Panc1 (cell line): Measurements from ENCODE around the gene MMP19. TPM values are rescaled to one million over a fixed set of nuclear protein-coding genes. Genes with fewer than 3 reads are reported as not detected.

ENCODE experiments used
- ATAC-seq: fragments of 200-7000 bp; cut with Tn5 transposase; 2 replicates; pipeline ENCODE4 v1.9.1; 2020; ENCODE audit warnings: mild to moderate bottlenecking, moderate library complexity
- BruUV-seq: library from RNA; stranded (reverse); fragments of 400-500 nt; replicated peaks from 2 replicates; lab custom pipeline; 2021; lab: Mats Ljungman, UMichigan
- CTCF ChIA-PET: fragments of 300-600 bp; sonication (Branson Sonifier 250); formaldehyde crosslinking; loops from one replicate; lab custom pipeline; 2022; ENCODE audit warnings: antibody characterized with exemption; lab: Charles Lee
- POLR2A ChIA-PET: fragments of 300-600 bp; sonication (Branson Sonifier 250); formaldehyde crosslinking; loops from one replicate; lab custom pipeline; 2022; ENCODE audit warnings: antibody characterized with exemption; lab: Charles Lee
- DNase-seq: peaks from one replicate; pipeline ENCODE4 v3.0.0-alpha.2; 2010; ENCODE audit warnings: low read depth, low spot score
- H3K27ac ChIP-seq: 2 replicates; pipeline ENCODE4 v1.5.1; 2011; ENCODE audit warnings: mild to moderate bottlenecking, low read length, inconsistent platforms
- H3K27me3 ChIP-seq: fragments of 200-500 bp; sonication (Bioruptor generic); 2 replicates; pipeline ENCODE4 v1.6.0; 2014; ENCODE audit warnings: low read length, inconsistent platforms; ENCODE audit not compliant: control insufficient read depth, insufficient read depth
- H3K36me3 ChIP-seq: fragments of 200-500 bp; sonication (Bioruptor generic); 2 replicates; pipeline ENCODE4 v1.5.1; 2014; ENCODE audit warnings: inconsistent platforms, mild to moderate bottlenecking, low read length, moderate library complexity; ENCODE audit not compliant: control insufficient read depth, insufficient read depth
- H3K4me1 ChIP-seq: 2 replicates; pipeline ENCODE4 v1.5.1; 2011; ENCODE audit warnings: inconsistent platforms, mild to moderate bottlenecking, low read length, moderate library complexity; ENCODE audit not compliant: control insufficient read depth, insufficient read depth
- H3K4me3 ChIP-seq, 2 experiments: 2 replicates each; pipeline ENCODE4 v1.5.1; 2011 to 2012; ENCODE audit warnings: low read depth in 2 of 2, low read length in 2 of 2, mild to moderate bottlenecking in 2 of 2, inconsistent platforms in 1 of 2, moderate library complexity in 1 of 2
- H3K9me3 ChIP-seq: fragments of 200-500 bp; sonication (Bioruptor generic); 2 replicates; pipeline ENCODE4 v1.5.1; 2014; ENCODE audit warnings: low read depth, mild to moderate bottlenecking, inconsistent platforms, low read length, moderate library complexity; ENCODE audit not compliant: control insufficient read depth, insufficient read depth
- CTCF ChIP-seq: fragments of 450-650 bp; IDR thresholded peaks from 2 replicates; pipeline ENCODE4 v1.5.1; 2017; ENCODE audit warnings: mild to moderate bottlenecking
- POLR2AphosphoS5 ChIP-seq: IDR thresholded peaks from 2 replicates; pipeline ENCODE4 v1.6.1; 2012; ENCODE audit warnings: mild to moderate bottlenecking, low read depth, low read length, moderate library complexity
- SIN3A ChIP-seq: IDR thresholded peaks from 2 replicates; pipeline ENCODE4 v1.6.1; 2012; ENCODE audit warnings: low read depth, mild to moderate bottlenecking, low read length, moderate library complexity, borderline replicate concordance; ENCODE audit not compliant: insufficient read depth
- TCF7L2 ChIP-seq: IDR thresholded peaks from 2 replicates; pipeline ENCODE4 v1.6.1; 2011; ENCODE audit warnings: mild to moderate bottlenecking, low read depth, low read length, inconsistent platforms
- in situ Hi-C: cut with HindIII; loops from 2 replicates; pipeline ENCODE4 v1.10.0; 2016; ENCODE audit warnings: low sequenced_read_pairs, low pct_unique_long_range_greater_than_20kb
- intact Hi-C: fragments of 100-400 bp; cut with micrococcal nuclease; formaldehyde crosslinking; loops from one replicate; pipeline ENCODE4 v1.10.0; 2022; ENCODE audit not compliant: unreplicated experiment
- total RNA-seq: library from RNA; stranded (reverse); gene quantifications from one replicate; pipeline ENCODE4 v1.2.1, GENCODE V29; 2021; ENCODE audit not compliant: unreplicated experiment
- TF ChIP-seq, protein P1 (sequence below), 2 experiments: IDR thresholded peaks; 2 replicates each; pipeline ENCODE4 v1.6.1; 2011 to 2012; ENCODE audit warnings: low read depth in 2 of 2, control low read depth in 1 of 2, low read length in 1 of 2, mild to moderate bottlenecking in 1 of 2, moderate library complexity in 1 of 2; ENCODE audit not compliant: insufficient read depth in 1 of 2

Gene MMP19
- total RNA-seq, 1 experiment from 2014 or later: 0.05 TPM

DNA sequence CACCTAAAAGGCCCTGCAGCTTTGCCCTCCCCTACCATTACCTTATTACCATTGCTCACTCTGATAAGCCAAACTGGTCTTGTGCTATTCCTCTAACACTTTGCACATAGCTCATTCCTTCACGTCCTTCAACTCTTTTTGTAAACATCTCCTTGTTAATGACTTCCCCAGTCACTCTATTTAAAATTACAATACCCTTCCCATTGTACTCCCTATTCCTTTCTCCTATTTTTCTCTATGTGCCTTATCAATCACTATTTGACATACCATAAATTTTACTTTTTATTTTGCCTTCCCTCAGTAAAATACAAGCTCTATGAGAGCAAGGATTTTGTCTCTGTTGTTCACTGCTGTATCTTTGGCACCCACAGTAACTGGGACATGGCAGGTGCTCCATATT, 30.6 kb downstream of the MMP19 start:
- DNase-seq: no peak
- Histone ChIP-seq H3K27ac (no peak overlapping the region), H3K9me3 (no peaks in the 10 kb centered on the region), H3K4me1 (peaks cover 7% of the 10 kb centered on the region), H3K4me3 (no peak overlapping the region), H3K36me3 (peaks cover 15% of the 10 kb centered on the region), H3K27me3 (no peaks in the 10 kb centered on the region)
- no TSS peak for BruUV-seq
- intact Hi-C loops: no loop called here
- ChIA-PET CTCF (no interaction called here), POLR2A (interaction anchor here (0.6 kb wide), 1 partner anchor 421 kb away, joined by 6 read pairs; no protein-coding TSS in a partner anchor)
- no peak for TF ChIP-seq TCF7L2
- no peak for ATAC-seq
- in situ Hi-C loops: no loop called here

- TF ChIP-seq, protein P1, sequence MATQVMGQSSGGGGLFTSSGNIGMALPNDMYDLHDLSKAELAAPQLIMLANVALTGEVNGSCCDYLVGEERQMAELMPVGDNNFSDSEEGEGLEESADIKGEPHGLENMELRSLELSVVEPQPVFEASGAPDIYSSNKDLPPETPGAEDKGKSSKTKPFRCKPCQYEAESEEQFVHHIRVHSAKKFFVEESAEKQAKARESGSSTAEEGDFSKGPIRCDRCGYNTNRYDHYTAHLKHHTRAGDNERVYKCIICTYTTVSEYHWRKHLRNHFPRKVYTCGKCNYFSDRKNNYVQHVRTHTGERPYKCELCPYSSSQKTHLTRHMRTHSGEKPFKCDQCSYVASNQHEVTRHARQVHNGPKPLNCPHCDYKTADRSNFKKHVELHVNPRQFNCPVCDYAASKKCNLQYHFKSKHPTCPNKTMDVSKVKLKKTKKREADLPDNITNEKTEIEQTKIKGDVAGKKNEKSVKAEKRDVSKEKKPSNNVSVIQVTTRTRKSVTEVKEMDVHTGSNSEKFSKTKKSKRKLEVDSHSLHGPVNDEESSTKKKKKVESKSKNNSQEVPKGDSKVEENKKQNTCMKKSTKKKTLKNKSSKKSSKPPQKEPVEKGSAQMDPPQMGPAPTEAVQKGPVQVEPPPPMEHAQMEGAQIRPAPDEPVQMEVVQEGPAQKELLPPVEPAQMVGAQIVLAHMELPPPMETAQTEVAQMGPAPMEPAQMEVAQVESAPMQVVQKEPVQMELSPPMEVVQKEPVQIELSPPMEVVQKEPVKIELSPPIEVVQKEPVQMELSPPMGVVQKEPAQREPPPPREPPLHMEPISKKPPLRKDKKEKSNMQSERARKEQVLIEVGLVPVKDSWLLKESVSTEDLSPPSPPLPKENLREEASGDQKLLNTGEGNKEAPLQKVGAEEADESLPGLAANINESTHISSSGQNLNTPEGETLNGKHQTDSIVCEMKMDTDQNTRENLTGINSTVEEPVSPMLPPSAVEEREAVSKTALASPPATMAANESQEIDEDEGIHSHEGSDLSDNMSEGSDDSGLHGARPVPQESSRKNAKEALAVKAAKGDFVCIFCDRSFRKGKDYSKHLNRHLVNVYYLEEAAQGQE (IDR thresholded peaks at IDR 0.05; ENCODE audit: insufficient read depth in 1 of 2, low read depth in 2 of 2, low read length in 1 of 2): no peak
- no peak for TF ChIP-seq CTCF
- TF ChIP-seq TCF7L2: no peak
- no peak for TF ChIP-seq POLR2AphosphoS5
- TF ChIP-seq SIN3A: no peak
- no peaks in the 10 kb centered on the region for H3K4me1 ChIP-seq
- BruUV-seq: no TSS peak
- intact Hi-C loops (no loop called here), in situ Hi-C loops (no loop called here)
- POLR2A ChIA-PET: no interaction called here
- ATAC-seq: no peak
- no peaks in the 10 kb centered on the region for H3K27me3 ChIP-seq
- CTCF ChIA-PET: interaction anchor here (1.0 kb wide), 1 partner anchor 124 kb away, joined by 4 read pairs; no protein-coding TSS in a partner anchor
- H3K27ac ChIP-seq: no peak overlapping the region
- H3K4me3 ChIP-seq: no peak overlapping the region
- peaks cover 3% of the 10 kb centered on the region; the same call in 1 of the 2 replicates for H3K36me3 ChIP-seq
- no peaks in the 10 kb centered on the region for H3K9me3 ChIP-seq
- no peak for DNase-seq
These were observed 33.5 kb downstream of the MMP19 start for GRCh38 chr12:55809274-55809673.

- in situ Hi-C loops (no loop called here), intact Hi-C loops (no loop called here)
- Histone ChIP-seq H3K27me3 (no peaks in the 10 kb centered on the region), H3K27ac (no peak overlapping the region), H3K4me1 (no peaks in the 10 kb centered on the region), H3K9me3 (no peaks in the 10 kb centered on the region), H3K4me3 (no peak overlapping the region), H3K36me3 (peaks cover 7% of the 10 kb centered on the region)
- BruUV-seq: no TSS peak
- ATAC-seq (no peak), DNase-seq (no peak)
- ChIA-PET POLR2A (no interaction called here), CTCF (no interaction called here)
- TF ChIP-seq, protein P1 (IDR thresholded peaks at IDR 0.05; ENCODE audit: insufficient read depth in 1 of 2, low read depth in 2 of 2, low read length in 1 of 2): no peak
- TF ChIP-seq POLR2AphosphoS5 (no peak), CTCF (no peak), SIN3A (no peak), TCF7L2 (no peak)
These were observed 35.8 kb downstream of the MMP19 start for GRCh38 chr12:55806982-55807381.
